ENCODE data around the gene PROCA1. TPM values are rescaled to one million over a fixed set of nuclear protein-coding genes. Genes with fewer than 3 reads are reported as not detected.

The PROCA1 gene, protein sequence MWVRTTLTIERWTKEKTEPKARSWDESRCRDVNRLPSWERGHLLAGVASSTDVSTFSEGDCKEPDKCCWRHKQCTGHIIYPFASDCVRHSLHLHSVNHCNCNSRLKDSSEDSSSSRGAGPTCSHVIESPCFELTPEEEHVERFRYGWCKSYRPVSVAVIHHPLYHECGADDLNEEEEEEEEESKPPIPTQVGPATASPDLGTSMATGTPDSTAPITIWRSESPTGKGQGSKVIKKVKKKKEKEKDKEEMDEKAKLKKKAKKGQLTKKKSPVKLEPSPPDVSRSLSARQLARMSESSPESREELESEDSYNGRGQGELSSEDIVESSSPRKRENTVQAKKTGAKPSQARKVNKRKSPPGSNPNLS
- total RNA-seq (2021; ENCODE audit: unreplicated experiment), result 4.9 TPM
- 3.6 TPM for polyA plus RNA-seq (2012; ENCODE audit: insufficient read length)
- percentile 56 among the genes with signal in this experiment for Bru-seq, nascent RNA
- BruChase-seq, experiment 1, labeled RNA remaining after a 2-hour chase, result percentile 69 among the genes with signal in this experiment
- percentile 64 among the genes with signal in this experiment for BruChase-seq, experiment 2, labeled RNA remaining after a 6-hour chase
- long read RNA-seq, partial matches to known transcripts, result 1 of 3 reads
- long read RNA-seq, other reads (novel, unspliced or antisense), result 2 of 3 reads

DNA sequence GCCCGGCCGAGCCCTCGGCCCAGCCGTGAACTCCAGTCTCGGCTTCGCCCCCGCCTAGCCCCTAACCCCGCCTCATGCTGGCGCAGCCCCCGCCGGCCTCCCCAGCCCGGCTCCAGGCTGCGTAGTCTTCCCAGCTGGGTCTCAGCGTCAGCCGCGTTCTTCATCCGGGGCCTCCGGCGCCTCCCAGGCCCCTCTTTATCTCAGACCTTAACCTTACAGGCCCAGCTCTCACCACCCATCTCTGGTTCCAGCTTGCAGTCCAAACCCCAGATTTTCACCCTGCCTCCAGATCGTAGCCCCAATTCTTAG is at the start of gene PROCA1:
Gene PROCA1, minus strand, starts transcription at position 166 of the 309 bp plus-strand sequence. CDS start 228 bp downstream, outside the sequence.
- in situ Hi-C loops (cut with HindIII; ENCODE audit: low pct_unique_long_range_greater_than_20kb, low sequenced_read_pairs), result no loop called here
- no TSS peak for BruUV-seq (replicated peaks)
- DNase-seq (ENCODE audit: low read depth, low spot score), result no peak
- H3K27me3 ChIP-seq (ENCODE audit: control insufficient read depth, insufficient read depth, low read length), result no peaks in the 10 kb centered on the region
- H3K27ac ChIP-seq (ENCODE audit: low read length), result peak within 1 kb of the TSS; percentile 96
- ChIA-PET POLR2A (interaction anchor here (0.6 to 2.5 kb wide), 5 partner anchors 8 to 233 kb away, joined by 3 to 39 read pairs (median 6); partner anchors contain the start of gene RPL23A), CTCF (interaction anchor here (1.6 kb wide), 1 partner anchor 15 kb away, joined by 8 read pairs; the partner anchor contains the start of gene TLCD1)
- H3K36me3 ChIP-seq (ENCODE audit: control insufficient read depth, insufficient read depth, low read length), result peaks cover 5% of the 10 kb centered on the region
- intact Hi-C loops (cut with micrococcal nuclease; ENCODE audit: unreplicated experiment), result no loop called here
- TF ChIP-seq SIN3A (IDR thresholded peaks at IDR 0.05; ENCODE audit: borderline replicate concordance, insufficient read depth, low read depth, low read length) (no peak), POLR2AphosphoS5 (IDR thresholded peaks at IDR 0.05; ENCODE audit: low read depth, low read length) (no peak), TCF7L2 (IDR thresholded peaks at IDR 0.05; ENCODE audit: low read depth, low read length) (no peak; the same call in 1 of the 2 replicates)
- TF ChIP-seq, protein P1, sequence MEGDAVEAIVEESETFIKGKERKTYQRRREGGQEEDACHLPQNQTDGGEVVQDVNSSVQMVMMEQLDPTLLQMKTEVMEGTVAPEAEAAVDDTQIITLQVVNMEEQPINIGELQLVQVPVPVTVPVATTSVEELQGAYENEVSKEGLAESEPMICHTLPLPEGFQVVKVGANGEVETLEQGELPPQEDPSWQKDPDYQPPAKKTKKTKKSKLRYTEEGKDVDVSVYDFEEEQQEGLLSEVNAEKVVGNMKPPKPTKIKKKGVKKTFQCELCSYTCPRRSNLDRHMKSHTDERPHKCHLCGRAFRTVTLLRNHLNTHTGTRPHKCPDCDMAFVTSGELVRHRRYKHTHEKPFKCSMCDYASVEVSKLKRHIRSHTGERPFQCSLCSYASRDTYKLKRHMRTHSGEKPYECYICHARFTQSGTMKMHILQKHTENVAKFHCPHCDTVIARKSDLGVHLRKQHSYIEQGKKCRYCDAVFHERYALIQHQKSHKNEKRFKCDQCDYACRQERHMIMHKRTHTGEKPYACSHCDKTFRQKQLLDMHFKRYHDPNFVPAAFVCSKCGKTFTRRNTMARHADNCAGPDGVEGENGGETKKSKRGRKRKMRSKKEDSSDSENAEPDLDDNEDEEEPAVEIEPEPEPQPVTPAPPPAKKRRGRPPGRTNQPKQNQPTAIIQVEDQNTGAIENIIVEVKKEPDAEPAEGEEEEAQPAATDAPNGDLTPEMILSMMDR (IDR thresholded peaks at IDR 0.05), result no peak
- TF ChIP-seq, protein P2, sequence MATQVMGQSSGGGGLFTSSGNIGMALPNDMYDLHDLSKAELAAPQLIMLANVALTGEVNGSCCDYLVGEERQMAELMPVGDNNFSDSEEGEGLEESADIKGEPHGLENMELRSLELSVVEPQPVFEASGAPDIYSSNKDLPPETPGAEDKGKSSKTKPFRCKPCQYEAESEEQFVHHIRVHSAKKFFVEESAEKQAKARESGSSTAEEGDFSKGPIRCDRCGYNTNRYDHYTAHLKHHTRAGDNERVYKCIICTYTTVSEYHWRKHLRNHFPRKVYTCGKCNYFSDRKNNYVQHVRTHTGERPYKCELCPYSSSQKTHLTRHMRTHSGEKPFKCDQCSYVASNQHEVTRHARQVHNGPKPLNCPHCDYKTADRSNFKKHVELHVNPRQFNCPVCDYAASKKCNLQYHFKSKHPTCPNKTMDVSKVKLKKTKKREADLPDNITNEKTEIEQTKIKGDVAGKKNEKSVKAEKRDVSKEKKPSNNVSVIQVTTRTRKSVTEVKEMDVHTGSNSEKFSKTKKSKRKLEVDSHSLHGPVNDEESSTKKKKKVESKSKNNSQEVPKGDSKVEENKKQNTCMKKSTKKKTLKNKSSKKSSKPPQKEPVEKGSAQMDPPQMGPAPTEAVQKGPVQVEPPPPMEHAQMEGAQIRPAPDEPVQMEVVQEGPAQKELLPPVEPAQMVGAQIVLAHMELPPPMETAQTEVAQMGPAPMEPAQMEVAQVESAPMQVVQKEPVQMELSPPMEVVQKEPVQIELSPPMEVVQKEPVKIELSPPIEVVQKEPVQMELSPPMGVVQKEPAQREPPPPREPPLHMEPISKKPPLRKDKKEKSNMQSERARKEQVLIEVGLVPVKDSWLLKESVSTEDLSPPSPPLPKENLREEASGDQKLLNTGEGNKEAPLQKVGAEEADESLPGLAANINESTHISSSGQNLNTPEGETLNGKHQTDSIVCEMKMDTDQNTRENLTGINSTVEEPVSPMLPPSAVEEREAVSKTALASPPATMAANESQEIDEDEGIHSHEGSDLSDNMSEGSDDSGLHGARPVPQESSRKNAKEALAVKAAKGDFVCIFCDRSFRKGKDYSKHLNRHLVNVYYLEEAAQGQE (IDR thresholded peaks at IDR 0.05; ENCODE audit: insufficient read depth in 1 of 2, low read depth in 2 of 2, low read length in 1 of 2), result no peak
- no peaks in the 10 kb centered on the region for H3K9me3 ChIP-seq (ENCODE audit: control insufficient read depth, insufficient read depth, low read depth, low read length)
- peaks cover 29% of the 10 kb centered on the region for H3K4me1 ChIP-seq (ENCODE audit: control insufficient read depth, insufficient read depth, low read length)
- ATAC-seq, result peak; percentile 60
- peak within 1 kb of the TSS; percentile 55 to 69 for H3K4me3 ChIP-seq (ENCODE audit: low read depth in 2 of 2, low read length in 2 of 2)

DNA sequence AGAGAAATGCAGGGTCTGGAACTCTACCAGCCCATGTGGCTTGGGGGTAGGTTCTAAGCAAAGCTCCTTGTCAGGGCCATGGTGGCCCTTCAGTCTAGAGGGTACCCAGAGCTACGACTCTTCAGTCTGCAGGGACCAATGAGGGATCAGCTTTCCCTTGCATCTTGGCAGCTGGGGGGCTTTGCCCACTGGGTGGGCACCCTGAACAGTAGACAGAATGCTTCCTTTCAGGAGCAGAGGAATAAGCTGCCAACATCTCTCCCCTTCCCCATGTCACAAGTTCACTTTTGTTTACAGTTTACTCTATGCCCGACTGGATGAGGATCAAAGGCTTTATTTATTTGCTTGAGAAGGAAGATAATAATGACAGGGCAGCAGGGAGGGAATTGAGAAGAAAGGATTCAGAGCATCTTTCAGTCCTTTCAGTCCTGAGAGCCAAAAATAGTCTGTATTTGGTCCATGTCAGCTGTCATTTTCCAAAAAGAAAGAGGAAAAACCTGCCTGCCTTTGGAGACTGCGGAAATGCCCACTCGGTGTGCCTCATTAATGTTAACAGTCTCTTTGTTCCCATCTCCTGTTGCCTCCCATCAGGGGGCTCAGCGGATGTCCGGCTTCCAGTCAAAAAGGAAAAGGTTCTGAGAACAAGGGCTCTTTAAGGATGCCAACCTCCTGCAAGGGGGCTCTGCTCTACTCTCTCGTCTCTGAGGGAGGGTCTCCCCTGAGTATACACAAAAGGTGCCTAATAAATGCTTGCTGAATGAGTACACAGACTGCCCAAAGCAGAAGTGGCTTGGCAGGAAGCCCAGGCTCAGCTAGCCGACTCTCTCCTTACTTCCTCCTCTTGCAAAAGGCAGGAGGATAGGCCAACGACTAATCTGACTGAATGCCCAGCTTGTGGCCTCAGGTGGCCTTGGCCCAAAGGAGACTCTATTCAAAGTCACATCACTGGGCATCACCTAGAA is 49.2 kb upstream of the PROCA1 start:
- H3K36me3 ChIP-seq (ENCODE audit: control insufficient read depth, insufficient read depth, low read length), result no peaks in the 10 kb centered on the region; the same call in 1 of the 2 replicates
- CTCF ChIA-PET, result no interaction called here
- POLR2A ChIA-PET, result interaction anchor here (0.5 kb wide), 1 partner anchor 48 kb away, joined by 8 read pairs; no protein-coding TSS in a partner anchor
- in situ Hi-C loops (cut with HindIII; ENCODE audit: low pct_unique_long_range_greater_than_20kb, low sequenced_read_pairs) (loop anchor here (10.0 kb wide), 2 partner anchors 54 to 114 kb away; no protein-coding TSS in a partner anchor), intact Hi-C loops (cut with micrococcal nuclease; ENCODE audit: unreplicated experiment) (loop anchor here (10.0 kb wide), 1 partner anchor 114 kb away; no protein-coding TSS in a partner anchor)
- peak; percentile 49 for ATAC-seq
- DNase-seq (ENCODE audit: low read depth, low spot score), result no peak
- no peak overlapping the region for H3K27ac ChIP-seq (ENCODE audit: low read length)
- no peaks in the 10 kb centered on the region for H3K9me3 ChIP-seq (ENCODE audit: control insufficient read depth, insufficient read depth, low read depth, low read length)
- peaks cover 17% of the 10 kb centered on the region for H3K4me1 ChIP-seq (ENCODE audit: control insufficient read depth, insufficient read depth, low read length)
- H3K4me3 ChIP-seq (ENCODE audit: low read depth in 2 of 2, low read length in 2 of 2), result no peak overlapping the region
- no TSS peak for BruUV-seq (replicated peaks)
- no peaks in the 10 kb centered on the region for H3K27me3 ChIP-seq (ENCODE audit: control insufficient read depth, insufficient read depth, low read length)
- 0 out of 2 replicates have a peak, but pooled peaks have one; percentile 41 for TF ChIP-seq TCF7L2 (IDR thresholded peaks at IDR 0.05; ENCODE audit: low read depth, low read length)
- TF ChIP-seq, protein P2 (IDR thresholded peaks at IDR 0.05; ENCODE audit: insufficient read depth in 1 of 2, low read depth in 2 of 2, low read length in 1 of 2), result no peak
